HG03064 (cell line): ENCODE data around the gene STK32C.

Source experiments
- ATAC-seq: cut with Tn5 transposase; IDR thresholded peaks from one replicate; pipeline ENCODE4 v1.9.1; 2021; ENCODE audit warnings: low read depth; ENCODE audit not compliant: unreplicated experiment

The STK32C gene

GRCh38 chr10:132174237-132174636 is 133.5 kb downstream of the STK32C start:
- ATAC-seq, result no peak

- no peak for ATAC-seq
These were observed 134.6 kb downstream of the STK32C start for GRCh38 chr10:132173185-132173584.

- ATAC-seq, result no peak
These were observed 135.4 kb downstream of the STK32C start for GRCh38 chr10:132172091-132173066.

DNA sequence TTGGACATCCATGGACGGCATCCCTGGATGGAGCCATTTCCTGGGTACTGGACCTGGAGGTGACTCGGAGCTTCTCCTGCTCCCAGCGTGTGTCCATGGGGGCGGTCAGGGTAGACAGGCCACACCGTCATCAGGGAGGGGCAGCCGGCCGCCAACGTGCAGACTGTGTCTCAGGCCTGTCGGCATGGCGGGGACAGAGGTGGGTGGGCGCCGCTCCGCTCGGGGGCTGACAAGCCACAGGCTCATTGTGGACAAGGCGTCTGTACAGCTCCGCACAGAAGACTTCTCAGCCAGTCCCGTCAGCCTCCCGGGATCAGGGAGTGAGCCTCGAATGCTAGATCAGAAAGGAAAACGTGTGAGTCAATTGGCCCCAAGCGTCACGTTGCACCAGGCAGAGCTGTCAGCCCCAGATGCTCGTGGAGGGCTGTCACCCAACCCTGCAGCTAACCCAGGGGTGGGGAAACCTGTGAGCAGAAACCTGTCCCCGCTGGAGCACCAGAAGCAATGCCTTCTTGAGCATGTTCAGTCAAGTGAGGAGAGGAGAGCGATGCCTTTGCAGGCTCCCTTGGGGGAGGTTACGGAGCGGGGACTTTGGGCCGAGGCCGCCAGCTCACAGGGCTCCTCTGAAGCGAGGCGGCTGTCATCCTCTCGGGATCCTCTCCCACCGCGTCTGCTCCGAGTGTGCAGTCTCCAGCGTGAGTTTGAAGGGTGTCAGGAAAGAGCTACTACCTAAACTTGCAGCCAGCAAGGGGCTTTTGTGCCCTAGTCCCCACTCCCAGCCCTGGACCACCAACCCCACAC is 137.0 kb downstream of the STK32C start:
- no peak for ATAC-seq

DNA sequence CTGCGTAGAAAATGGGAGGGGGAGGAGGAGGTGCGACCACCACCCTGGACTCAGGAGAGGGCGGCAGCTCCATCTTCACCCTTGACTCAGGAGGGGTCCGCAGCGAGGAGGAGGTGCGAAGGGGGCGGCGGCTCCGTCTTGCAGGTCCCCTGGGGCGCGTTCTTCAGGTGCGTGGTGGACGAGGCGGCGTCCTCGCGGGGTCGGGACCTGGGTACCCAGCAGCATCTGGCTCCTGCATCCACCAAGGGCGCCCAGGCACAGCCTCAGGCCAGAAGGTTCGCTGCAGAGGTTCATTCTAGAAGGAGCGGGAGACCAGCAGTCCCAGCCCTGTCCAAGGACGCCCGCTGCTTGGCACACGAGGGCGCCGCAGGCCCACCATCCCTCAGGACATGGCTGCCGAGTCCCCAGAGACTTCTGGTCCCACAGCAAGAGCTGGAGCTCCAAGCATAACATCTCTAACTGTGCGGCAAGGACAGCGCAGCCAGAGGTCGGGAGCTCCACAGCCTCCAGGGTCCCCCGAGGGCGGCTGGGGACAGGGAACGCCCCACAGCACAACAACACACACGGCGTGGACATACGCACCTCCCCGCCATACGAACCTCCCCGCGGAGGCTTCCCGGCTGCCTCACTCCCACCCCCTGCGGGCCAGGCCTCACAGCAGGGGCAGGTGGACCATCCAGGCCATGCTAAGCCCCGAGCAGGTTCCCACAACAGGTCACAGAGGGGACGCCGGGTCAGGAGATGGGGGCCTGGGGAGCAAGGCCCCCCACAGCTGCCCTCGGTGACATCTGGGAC is 137.8 kb downstream of the STK32C start:
- no peak for ATAC-seq

GRCh38 chr10:132169031-132169765 is 138.6 kb downstream of the STK32C start:
- ATAC-seq, result no peak

DNA sequence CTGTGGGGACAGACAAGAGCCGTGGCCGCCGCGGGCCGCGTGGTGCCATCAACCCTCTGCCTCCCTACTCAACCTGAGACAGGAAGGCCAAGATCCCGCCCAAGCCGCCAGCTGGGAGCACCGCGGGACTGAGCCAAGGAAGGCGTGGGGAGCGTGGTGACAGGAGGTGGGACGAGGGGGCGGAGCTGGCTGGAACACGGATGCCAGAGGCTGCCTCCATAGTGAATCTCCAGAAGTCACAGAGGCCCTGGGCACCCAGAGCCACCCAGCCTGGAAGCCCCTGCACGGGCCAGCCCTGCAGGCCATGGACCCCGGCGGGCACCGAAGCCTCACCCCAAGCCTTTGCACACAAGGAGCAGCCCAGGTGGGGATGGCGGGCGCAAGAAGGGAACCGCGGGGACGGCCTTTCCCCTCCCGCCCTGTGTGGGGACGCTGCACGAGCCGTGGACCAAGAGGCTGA is 139.1 kb downstream of the STK32C start:
- no peak for ATAC-seq

GRCh38 chr10:132167976-132168375 is 139.8 kb downstream of the STK32C start:
- ATAC-seq, result no peak

DNA sequence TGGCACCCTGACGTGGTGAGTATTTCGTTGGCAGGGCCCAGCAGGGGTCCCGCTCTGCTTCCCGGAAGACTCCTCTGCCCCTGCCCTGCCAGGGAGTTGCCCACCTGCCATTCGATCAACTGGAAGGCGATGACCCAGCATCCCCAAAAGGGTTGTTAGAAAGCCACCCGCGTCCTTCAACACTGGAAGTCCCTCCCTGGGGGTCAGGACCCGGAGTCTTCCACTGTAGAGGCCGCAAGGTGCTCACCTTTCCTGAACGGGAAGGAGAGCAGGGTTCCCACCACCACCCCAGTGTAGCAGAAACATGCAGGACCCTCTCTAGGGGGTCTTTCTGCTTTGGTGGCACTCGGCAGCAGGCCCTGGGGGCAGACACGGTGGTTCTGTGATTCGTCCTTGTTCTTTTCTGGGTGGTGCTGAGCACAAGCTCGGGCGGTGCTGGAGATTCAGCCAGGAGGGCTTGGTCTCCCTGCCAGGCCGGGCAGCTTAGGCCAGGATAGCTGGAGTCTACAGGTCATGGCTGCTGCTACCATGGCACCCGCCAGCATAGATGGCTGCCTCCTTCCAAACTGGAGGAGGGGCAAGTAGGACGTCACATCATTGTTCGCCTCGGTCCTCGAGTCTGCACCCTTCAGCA is 140.6 kb downstream of the STK32C start:
- no peak for ATAC-seq

DNA sequence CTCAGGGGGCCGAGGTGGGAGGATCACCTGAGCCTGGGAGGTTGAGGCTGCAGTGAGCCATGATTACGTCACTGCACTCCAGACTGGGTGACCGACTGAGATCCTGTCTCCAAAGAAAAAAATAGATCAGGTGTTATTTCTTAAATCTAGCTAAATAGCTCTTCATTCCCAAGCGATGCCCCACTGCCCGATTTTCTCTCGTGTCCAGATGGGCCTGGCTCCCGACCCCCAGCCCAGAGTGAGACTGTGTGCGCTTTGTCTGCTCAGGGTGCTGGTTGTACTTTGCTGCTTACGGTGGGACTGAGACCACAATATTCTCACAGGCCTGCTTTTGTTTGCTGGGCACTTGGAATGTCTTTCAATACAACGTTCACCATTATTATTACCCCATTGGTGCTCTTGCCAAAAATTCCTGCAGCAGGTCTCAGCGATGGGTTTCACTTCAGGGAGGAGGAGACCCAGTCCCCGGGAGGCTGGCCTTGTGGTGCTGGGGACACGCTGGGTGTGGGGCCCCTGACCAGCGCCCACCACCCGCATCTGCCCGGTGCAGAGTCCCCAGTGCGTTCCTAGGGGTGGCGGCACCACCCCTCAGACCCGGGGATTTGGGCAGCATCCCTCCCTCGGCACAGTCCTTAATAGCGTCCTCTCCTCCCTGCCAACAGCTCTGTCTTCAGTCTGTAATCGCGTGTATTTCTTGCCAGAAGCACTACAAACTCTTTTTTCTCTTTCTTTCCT is 141.4 kb downstream of the STK32C start:
- no peak for ATAC-seq

- no peak for ATAC-seq
These were observed 142.3 kb downstream of the STK32C start for GRCh38 chr10:132165416-132165980.

DNA sequence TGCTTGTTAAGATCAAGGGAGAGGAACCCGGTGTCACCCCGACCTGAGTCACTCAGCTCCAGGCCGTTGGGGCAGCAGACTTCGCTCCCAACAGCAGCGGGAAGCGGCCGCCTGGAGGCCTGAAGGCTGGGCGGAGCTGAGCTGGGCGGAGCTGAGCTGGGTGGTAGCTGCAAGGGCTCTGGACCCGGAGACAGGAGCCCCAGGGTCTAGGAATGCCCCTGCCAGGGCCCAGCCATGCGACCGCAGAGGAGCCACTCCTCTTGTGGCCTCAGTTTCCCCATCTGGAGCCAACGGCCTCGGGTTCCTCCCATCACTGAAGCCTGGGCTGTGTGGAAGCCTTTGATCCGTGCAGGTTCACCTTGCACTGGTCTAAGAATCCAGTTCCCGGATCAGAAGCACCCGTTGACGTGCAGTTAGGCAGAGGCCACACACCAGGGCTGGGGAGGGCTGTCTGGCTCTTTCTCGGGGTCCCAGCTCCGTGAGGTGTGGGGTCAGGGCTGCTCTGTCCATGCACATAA is 142.9 kb downstream of the STK32C start:
- ATAC-seq, result no peak

DNA sequence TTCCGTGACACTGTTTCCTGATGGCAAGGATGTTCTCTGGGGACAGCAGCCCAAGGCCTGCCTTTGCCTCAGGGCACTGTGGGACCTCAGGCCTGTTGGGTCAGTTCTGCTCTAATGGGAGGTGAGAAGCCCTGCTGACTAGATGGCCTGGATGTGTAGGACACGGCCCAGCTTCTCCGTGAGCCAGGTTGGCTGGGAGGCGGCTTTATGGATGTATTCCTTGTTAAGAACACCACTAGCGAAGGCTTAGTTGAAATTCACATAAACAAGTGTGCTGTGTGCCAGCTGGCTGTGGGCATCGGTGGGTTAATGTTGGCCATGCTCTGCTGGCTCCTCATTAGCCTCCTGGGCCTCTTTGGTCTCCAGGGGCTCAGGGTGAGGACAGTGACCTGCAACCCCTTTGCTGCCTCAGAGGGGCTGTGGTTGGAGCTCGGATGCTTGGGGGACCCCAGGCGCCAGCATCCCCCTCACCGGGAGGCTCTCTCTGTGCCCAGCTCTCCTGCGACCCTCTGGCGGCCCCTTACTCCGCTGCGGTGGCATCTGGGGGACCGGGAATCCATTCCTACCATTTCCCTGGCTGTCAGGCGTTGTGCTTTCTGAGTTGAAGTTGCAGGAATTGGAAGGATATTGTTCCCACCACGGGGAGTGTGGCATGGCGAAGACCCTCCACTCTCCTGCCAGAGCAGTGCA is 143.8 kb downstream of the STK32C start:
- no peak for ATAC-seq

DNA sequence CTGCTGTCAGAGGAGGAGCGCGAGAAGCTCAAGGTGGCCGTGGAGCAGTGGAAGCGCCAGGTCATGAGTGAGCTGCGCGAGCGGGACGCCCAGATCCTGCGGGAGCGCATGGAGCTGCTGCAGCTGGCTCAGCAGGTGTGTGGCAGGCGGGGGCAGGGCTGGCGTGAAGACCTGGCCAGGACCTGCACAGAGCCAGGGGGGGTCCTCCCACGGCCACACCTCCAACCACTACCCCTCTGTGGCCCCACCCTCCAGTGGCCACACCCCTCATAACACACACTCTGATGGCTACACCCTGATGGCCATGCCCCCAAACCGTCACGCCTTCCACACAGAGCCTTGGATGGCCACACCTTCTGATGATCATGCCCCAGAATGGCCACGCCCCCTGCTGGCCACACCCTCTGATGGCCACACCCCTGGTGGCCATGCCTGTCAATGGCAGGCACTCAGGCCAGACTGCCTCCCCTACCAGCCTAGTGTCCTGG is 144.4 kb downstream of the STK32C start:
- ATAC-seq, result no peak

DNA sequence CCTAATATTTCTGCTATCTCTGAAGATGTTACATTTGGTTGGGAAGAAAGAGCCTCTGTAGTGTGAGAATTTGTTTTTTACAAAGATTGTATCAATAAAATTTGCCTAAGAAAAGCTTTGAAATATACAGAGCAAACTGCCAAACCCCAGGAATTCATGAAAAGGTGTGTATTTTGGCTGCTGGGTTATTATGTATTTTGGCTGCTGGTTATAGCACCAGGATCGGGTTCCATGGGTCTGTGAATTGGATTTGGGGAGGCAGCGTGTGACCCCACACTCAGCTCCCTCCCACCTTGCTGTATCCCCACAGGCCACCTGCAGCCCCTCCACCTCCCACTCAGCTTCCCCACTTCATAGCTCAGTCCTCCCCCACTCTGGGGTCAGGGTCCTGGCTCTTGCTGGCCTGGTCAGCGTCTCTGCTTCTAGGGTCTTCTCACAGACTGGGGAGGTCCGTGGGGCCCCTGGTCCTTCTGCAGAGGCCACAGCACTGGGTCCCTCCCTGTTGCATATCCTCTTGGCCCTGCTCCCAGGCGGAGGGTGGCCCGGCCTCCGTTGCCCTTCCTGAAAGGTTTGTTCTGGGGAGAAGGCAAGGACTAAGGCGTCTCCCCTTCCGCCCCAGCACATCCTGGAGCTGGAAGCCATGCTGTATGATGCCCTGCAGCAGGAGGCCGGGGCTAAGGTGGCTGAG is 145.0 kb downstream of the STK32C start:
- ATAC-seq, result no peak

DNA sequence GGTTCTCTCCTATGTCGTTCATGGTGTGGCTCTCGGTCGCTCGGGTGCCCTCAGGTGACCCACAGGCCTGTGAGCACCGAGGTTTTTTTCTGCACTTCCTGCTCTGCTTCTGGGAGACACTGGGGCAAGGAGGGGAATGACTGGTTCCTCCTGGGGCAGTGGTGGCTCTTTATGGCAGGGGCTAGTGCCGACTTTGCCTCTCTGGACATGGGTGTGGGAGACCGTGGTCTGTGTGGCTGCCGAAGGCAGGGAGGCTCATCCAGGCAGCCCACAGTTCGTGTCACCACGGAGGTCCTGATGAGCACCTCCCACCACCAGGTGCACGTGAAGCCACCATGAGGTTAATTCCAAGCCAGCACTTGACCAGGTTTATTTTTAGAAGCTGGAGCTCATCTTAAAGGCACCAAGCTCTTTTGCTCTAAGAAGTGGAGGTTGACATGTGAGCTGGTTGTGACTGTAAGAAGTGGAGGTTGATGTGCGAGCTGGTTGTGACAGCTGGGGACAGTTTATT is 145.7 kb downstream of the STK32C start:
- ATAC-seq, result peak; percentile 62
